ENCODE measurements around the gene ABLIM1. TPM values are rescaled to one million over a fixed set of nuclear protein-coding genes. Genes with fewer than 3 reads are reported as not detected.

Gene ABLIM1
- total RNA-seq, 4 donors from 2014 or later = 41.2 to 128 (median 97.3) TPM

DNA sequence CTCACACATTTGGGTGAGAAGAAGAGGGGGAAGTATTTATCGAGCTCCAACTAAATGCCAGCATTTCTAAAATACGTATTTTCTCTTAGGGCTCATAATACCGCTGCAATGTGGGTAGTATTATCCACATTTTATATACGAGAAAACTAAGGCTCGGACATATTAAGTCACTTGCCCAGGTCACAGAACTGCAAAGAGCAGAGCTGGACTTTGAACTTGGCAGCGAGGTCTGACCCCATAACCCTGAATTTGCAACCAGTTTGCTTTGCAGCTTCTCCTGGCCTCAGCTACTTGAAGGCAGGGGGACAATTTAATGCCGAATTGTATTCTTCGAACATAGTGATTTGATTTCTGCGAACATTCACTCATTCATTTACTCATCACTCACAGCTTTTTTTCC is 7.2 kb downstream of the ABLIM1 start:
- Histone ChIP-seq H3K27me3 (no peaks in the 10 kb centered on the region), H3K36me3 (no peaks in the 10 kb centered on the region), H3K9me3 (no peaks in the 10 kb centered on the region), H3K27ac (peak overlapping the region in 1 of 2 donors; percentile 60), H3K4me1 (peaks cover 0 to 3% of the 10 kb centered on the region in 2 donors), H3K4me3 (no peak overlapping the region)
- TF ChIP-seq POLR2A (IDR thresholded peaks at IDR 0.05) = no peak
- TF ChIP-seq, protein P1, sequence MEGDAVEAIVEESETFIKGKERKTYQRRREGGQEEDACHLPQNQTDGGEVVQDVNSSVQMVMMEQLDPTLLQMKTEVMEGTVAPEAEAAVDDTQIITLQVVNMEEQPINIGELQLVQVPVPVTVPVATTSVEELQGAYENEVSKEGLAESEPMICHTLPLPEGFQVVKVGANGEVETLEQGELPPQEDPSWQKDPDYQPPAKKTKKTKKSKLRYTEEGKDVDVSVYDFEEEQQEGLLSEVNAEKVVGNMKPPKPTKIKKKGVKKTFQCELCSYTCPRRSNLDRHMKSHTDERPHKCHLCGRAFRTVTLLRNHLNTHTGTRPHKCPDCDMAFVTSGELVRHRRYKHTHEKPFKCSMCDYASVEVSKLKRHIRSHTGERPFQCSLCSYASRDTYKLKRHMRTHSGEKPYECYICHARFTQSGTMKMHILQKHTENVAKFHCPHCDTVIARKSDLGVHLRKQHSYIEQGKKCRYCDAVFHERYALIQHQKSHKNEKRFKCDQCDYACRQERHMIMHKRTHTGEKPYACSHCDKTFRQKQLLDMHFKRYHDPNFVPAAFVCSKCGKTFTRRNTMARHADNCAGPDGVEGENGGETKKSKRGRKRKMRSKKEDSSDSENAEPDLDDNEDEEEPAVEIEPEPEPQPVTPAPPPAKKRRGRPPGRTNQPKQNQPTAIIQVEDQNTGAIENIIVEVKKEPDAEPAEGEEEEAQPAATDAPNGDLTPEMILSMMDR (IDR thresholded peaks at IDR 0.05) = no peak
- intact Hi-C loops (cut with DNase I; ENCODE audit: low total_unique reads) = no loop called here
- no peak for DNase-seq

DNA sequence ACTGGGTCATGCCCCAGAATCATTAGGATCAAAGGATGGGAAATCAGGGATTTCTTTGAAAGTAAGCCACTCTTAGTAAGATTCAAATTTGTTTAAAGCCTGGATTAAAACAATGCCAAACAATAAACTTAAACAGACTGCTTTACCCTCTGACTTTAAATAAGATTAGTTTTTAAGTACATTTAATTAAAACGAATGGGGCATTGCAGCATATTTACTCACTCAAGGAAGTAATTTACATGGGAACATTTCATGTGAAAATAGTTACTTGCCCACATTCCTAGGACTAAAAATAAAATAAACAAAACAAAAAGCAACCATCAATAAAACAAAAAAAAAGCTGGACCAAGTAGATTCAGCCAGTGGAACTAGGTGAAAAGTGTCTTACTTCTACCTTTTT is 7.8 kb downstream of the ABLIM1 start:
- no peaks in the 10 kb centered on the region for H3K36me3 ChIP-seq
- no peak for TF ChIP-seq POLR2A (IDR thresholded peaks at IDR 0.05)
- TF ChIP-seq, protein P1 (IDR thresholded peaks at IDR 0.05) = no peak
- H3K27me3 ChIP-seq = no peaks in the 10 kb centered on the region
- peak overlapping the region in 1 of 2 donors; percentile 60 for H3K27ac ChIP-seq
- intact Hi-C loops (cut with DNase I; ENCODE audit: low total_unique reads) = no loop called here
- no peak for DNase-seq
- H3K4me3 ChIP-seq = no peak overlapping the region
- H3K4me1 ChIP-seq = peaks cover 0 to 3% of the 10 kb centered on the region in 2 donors
- no peaks in the 10 kb centered on the region for H3K9me3 ChIP-seq

DNA sequence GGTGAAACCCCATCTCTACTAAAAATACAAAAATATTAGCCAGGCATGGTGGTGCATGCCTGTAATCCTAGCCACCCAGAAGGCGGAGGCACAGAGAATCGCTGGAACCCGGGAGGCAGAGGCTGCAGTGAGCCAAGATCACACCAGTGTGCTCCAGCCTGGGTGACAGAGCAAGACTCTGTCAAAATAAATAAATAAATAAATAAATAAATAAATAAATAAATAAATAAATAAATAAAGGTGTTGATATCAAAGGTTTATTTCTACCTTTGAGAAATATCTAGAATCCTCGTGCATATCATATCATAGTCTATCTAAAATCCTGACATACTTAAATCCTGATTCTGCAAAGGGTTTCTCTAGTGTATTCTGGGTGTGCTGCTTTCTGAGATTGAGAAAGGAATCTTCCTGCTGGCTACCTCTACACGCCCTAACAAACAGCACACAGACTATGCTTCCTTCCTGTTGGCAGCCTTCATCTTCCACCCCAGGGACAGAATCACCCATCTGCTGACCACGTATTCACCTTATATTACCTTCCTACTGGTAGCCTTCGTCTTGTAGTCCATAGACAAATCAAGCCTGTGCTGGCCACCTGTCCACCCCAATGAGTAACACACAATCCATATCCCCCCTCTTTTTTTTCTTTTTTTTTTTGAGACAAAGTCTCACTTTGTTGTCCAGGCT is 8.7 kb downstream of the ABLIM1 start:
- H3K4me1 ChIP-seq = peaks cover 0 to 3% of the 10 kb centered on the region in 2 donors
- peak overlapping the region; percentile 5 to 60 for H3K27ac ChIP-seq
- no peak overlapping the region for H3K4me3 ChIP-seq
- no peaks in the 10 kb centered on the region for H3K36me3 ChIP-seq
- intact Hi-C loops (cut with DNase I; ENCODE audit: low total_unique reads) = no loop called here
- no peaks in the 10 kb centered on the region for H3K27me3 ChIP-seq
- TF ChIP-seq POLR2A (IDR thresholded peaks at IDR 0.05) = no peak
- TF ChIP-seq, protein P1 (IDR thresholded peaks at IDR 0.05) = no peak
- H3K9me3 ChIP-seq = no peaks in the 10 kb centered on the region
- DNase-seq = no peak

DNA sequence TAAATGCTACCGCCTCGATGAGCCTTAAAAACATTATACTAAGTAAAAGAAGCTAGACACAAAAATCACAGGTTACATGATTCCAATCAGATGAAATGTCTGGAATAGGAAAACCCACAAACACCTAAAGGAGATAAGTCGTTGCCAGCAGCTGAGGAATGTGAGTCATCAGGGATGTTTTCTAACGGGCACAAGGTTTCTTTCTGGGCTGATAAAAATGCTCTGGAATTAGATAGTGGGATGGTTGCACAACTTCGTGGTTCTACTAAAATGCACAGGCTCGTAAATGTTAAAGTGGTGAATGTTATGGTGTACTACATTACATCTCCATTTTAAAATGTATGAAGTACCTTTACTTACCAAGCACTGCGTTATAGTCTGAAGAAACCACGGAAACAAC is 9.7 kb downstream of the ABLIM1 start:
- no peaks in the 10 kb centered on the region for H3K36me3 ChIP-seq
- no peak overlapping the region for H3K4me3 ChIP-seq
- H3K4me1 ChIP-seq = peaks cover 0 to 3% of the 10 kb centered on the region in 2 donors
- H3K9me3 ChIP-seq = no peaks in the 10 kb centered on the region
- H3K27ac ChIP-seq = peak overlapping the region; percentile 5 to 60
- no peak for TF ChIP-seq POLR2A (IDR thresholded peaks at IDR 0.05)
- TF ChIP-seq, protein P1 (IDR thresholded peaks at IDR 0.05) = no peak
- intact Hi-C loops (cut with DNase I; ENCODE audit: low total_unique reads) = no loop called here
- no peak for DNase-seq
- no peaks in the 10 kb centered on the region for H3K27me3 ChIP-seq

DNA sequence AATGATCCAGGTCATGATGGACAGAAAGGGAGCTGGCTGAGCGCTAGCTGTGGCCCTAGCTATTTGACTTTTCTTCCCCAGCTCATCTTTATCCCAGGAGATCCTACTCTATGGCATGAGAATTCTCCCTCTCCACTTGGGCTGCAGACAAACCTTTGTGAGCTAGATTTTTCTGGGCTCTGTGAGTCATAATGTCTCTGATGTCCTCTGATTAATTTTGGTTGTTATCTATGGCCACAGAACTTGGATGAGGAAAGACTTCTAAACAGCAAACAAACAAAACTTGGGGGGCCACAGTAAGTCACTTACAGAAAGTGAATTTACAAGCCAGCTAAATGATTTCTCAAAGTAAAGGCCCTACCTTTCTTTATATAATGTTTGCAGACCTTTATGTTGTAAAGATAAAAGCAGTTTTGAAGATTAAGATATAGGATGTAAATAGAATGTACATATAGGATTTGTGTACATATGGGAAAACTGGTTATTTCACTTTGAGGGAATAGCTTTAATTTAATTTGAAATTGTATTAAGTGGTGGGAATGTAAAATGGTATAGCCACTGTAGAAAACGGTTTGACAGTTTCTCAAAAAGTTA is 10.4 kb downstream of the ABLIM1 start:
- no peaks in the 10 kb centered on the region for H3K27me3 ChIP-seq
- TF ChIP-seq, protein P1 (IDR thresholded peaks at IDR 0.05) = no peak
- no peak for TF ChIP-seq POLR2A (IDR thresholded peaks at IDR 0.05)
- H3K4me1 ChIP-seq = peaks cover 0 to 3% of the 10 kb centered on the region in 2 donors
- no peaks in the 10 kb centered on the region for H3K9me3 ChIP-seq
- intact Hi-C loops (cut with DNase I; ENCODE audit: low total_unique reads) = no loop called here
- H3K27ac ChIP-seq = peak overlapping the region in 1 of 2 donors; percentile 60
- no peaks in the 10 kb centered on the region for H3K36me3 ChIP-seq
- H3K4me3 ChIP-seq = no peak overlapping the region
- DNase-seq = no peak
